Adrenal gland (tissue), 12 donors: ENCODE results near the gene THBS4. TPM values are rescaled to one million over a fixed set of nuclear protein-coding genes. Genes with fewer than 3 reads are reported as not detected.

ENCODE experiments used
- DNase-seq, 7 donors: peaks; one replicate each; pipeline ENCODE4 v3.0.0-alpha.2; 2019 to 2020
- H3K27ac ChIP-seq, 5 donors: fragments of 200-600 bp; sonication (generic) in 4 of 5; 1 replicate in 3 of 5; 2 replicates in 2 of 5; pipeline versions ENCODE4 v1.5.1 to v1.8.0; 2016 to 2020; ENCODE audit warnings: mild to moderate bottlenecking in 1 of 5
- H3K27me3 ChIP-seq: fragments of 200-600 bp; 2 replicates; pipeline ENCODE4 v1.8.0; 2021
- H3K36me3 ChIP-seq, 2 donors: fragments of 200-600 bp; replicated peaks in 1 of 2; 1 replicate in 1 of 2; 2 replicates in 1 of 2; pipeline versions ENCODE4 v1.5.1 to v1.8.0; 2018 to 2022
- H3K4me1 ChIP-seq, 2 donors: fragments of 200-600 bp; replicated peaks in 1 of 2; 1 replicate in 1 of 2; 2 replicates in 1 of 2; pipeline versions ENCODE4 v1.5.1 to v1.8.0; 2018 to 2021
- H3K4me3 ChIP-seq, 4 donors: fragments of 200-600 bp; sonication (generic) in 3 of 4; one replicate each; pipeline ENCODE4 v1.5.1; 2016 to 2018
- H3K9me3 ChIP-seq, 3 donors: fragments of 200-600 bp; sonication (generic) in 1 of 3; replicated peaks in 1 of 3; 1 replicate in 2 of 3; 2 replicates in 1 of 3; pipeline versions ENCODE4 v1.5.1 to v1.8.0; 2016 to 2021
- CTCF ChIP-seq, 6 experiments: fragments of 450-650 bp in 4 of 6; fragments of 200-600 bp in 2 of 6; sonication (generic) in 1 of 6; IDR thresholded peaks; 1 replicate in 5 of 6; 2 replicates in 1 of 6; pipeline versions ENCODE4 v1.5.1 to v1.8.0; 2016 to 2021; ENCODE audit warnings: antibody characterized with exemption in 6 of 6, mild to moderate bottlenecking in 2 of 6, moderate library complexity in 1 of 6
- POLR2A ChIP-seq, 2 donors: fragments of 450-650 bp; IDR thresholded peaks; one replicate each; pipeline ENCODE4 v1.6.1; 2017; ENCODE audit warnings: antibody characterized with exemption in 2 of 2, mild to moderate bottlenecking in 2 of 2, moderate library complexity in 1 of 2
- WGBS, 4 donors: extraction: QIAGEN DNeasy Blood & Tissue Kit in 2 of 4; methylation state at CpG; one replicate each; pipeline versions ENCODE4 v1.1.5 to v1.1.7; 2013 to 2017; 5-methylcytosine and 5-hydroxymethylcytosine counted together
- intact Hi-C, 2 donors: fragments of 100-400 bp; cut with DNase I; formaldehyde crosslinking; loops; one replicate each; pipeline versions ENCODE4 v1.14.1 to v1.15.0; 2022 to 2023
- polyA plus RNA-seq, 3 donors: library from polyadenylated mRNA; stranded (reverse); fragments of 200-250 nt in 2 of 3; fragments of 350-450 nt in 1 of 3; fragmentation: Illumina TruSeq in 1 of 3; extraction: RNeasy Lipid Tissue Mini Kit (QIAGEN cat#74804) in 1 of 3; gene quantifications; one replicate each; pipeline ENCODE4 v1.2.3, GENCODE V29; 2013 to 2014
- total RNA-seq, 9 donors: library from RNA; depleted of rRNA in 4 of 9; stranded (reverse); fragments of >200 nt in 4 of 9; fragments of 120-200 nt in 1 of 9; fragmentation: NEBNext Ultra II Directional in 1 of 9; extraction: Animal tissue kit (Norgen Biotek cat#: 25700) in 1 of 9; gene quantifications; one replicate each; pipeline versions ENCODE4 v1.1.0 to v1.2.4, GENCODE V29; 2013 to 2023
- donor health status: healthy with polysubstance abuse.
- donor health status: Bipolar disorder and iron deficiency.
- donor health status: DM: yes; HTN: yes; CAD: no.
- donor health status: DM: no; HTN: no; CAD: no.
- donor health status: DM: no; HTN: no; CAD: no.
- donor health status: DM: yes; HTN: yes; CAD: no.

THBS4 gene
- total and polyA plus RNA-seq, 12 donors: 0.36 to 9.3 (median 2.1) TPM

- 1 to 2% (median 1%) methylated on average over 24 to 50 of the region's 50 CpGs for WGBS, 4 donors
- Histone ChIP-seq H3K4me3 (peak within 1 kb of the TSS; percentile 49 to 96 (median 85)), H3K9me3 (peaks cover 0 to 3% (median 0%) of the 10 kb centered on the region in 3 donors), H3K27me3 (no peaks in the 10 kb centered on the region), H3K4me1 (peaks cover 14 to 21% of the 10 kb centered on the region in 2 donors), H3K27ac (peak within 1 kb of the TSS in 4 of 5 donors; percentile 73 to 93 (median 80)), H3K36me3 (peaks cover 0 to 23% of the 10 kb centered on the region in 2 donors)
- peak; percentile 79 to 90 (median 85) for DNase-seq
- intact Hi-C loops: no loop called here
- peak in 1 of 6 experiments; percentile 10 for TF ChIP-seq CTCF (IDR thresholded peaks at IDR 0.05)
- peak; percentile 63 to 65 for TF ChIP-seq POLR2A (IDR thresholded peaks at IDR 0.05)
Observed at GRCh38 chr5:79990598-79991507, 44.3 kb upstream of the THBS4 start, which contains the start of gene MTX3. Gene MTX3 (minus strand): TSS chr5:79991262. CDS start chr5:79991238, 24 bp downstream.

GRCh38 chr5:79992891-79993657 lies 42.1 kb upstream of the THBS4 start:
- TF ChIP-seq POLR2A (IDR thresholded peaks at IDR 0.05) (no peak), CTCF (IDR thresholded peaks at IDR 0.05) (no peak)
- H3K27me3 ChIP-seq: no peaks in the 10 kb centered on the region
- intact Hi-C loops: no loop called here
- DNase-seq: no peak
- H3K9me3 ChIP-seq: peaks cover 0 to 3% (median 0%) of the 10 kb centered on the region in 3 donors
- H3K36me3 ChIP-seq: peaks cover 0 to 4% of the 10 kb centered on the region in 2 donors
- peaks cover 14 to 21% of the 10 kb centered on the region in 2 donors for H3K4me1 ChIP-seq
- WGBS, 4 donors: 63 to 77% (median 72%) methylated on average over 2 of the region's 2 CpGs
- H3K27ac ChIP-seq: no peak overlapping the region
- H3K4me3 ChIP-seq: no peak overlapping the region

GRCh38 chr5:79999722-80000121 lies 35.4 kb upstream of the THBS4 start:
- H3K4me3 ChIP-seq: no peak overlapping the region
- no peak for DNase-seq
- no peak for TF ChIP-seq POLR2A (IDR thresholded peaks at IDR 0.05)
- TF ChIP-seq CTCF (IDR thresholded peaks at IDR 0.05): no peak
- intact Hi-C loops: no loop called here
- H3K9me3 ChIP-seq: no peaks in the 10 kb centered on the region
- no peak overlapping the region for H3K27ac ChIP-seq
- H3K36me3 ChIP-seq: no peaks in the 10 kb centered on the region
- H3K4me1 ChIP-seq: no peaks in the 10 kb centered on the region
- 98 to 100% (median 100%) methylated on average over 1 of the region's 1 CpG for WGBS, 4 donors
- no peaks in the 10 kb centered on the region for H3K27me3 ChIP-seq

- intact Hi-C loops: no loop called here
Observed at GRCh38 chr5:80002677-80003076, 32.5 kb upstream of the THBS4 start.

More at GRCh38 chr5:80002677-80003076, 32.5 kb upstream of the THBS4 start:
- no peak overlapping the region for H3K4me3 ChIP-seq
- TF ChIP-seq POLR2A (IDR thresholded peaks at IDR 0.05) (no peak), CTCF (IDR thresholded peaks at IDR 0.05) (no peak)
- no peaks in the 10 kb centered on the region for H3K36me3 ChIP-seq
- H3K9me3 ChIP-seq: no peaks in the 10 kb centered on the region
- H3K27ac ChIP-seq: no peak overlapping the region
- WGBS, 4 donors: 92 to 98% (median 95%) methylated on average over 1 of the region's 1 CpG
- no peak for DNase-seq
- no peaks in the 10 kb centered on the region for H3K27me3 ChIP-seq
- H3K4me1 ChIP-seq: no peaks in the 10 kb centered on the region
